Stimulated activated CD4-positive, alpha-beta T cell treated with anti-CD3 and anti-CD28 coated beads, Interleukin-15, amount 100 ng/mL, for 48 hours (primary cell): Measurements from ENCODE around the gene TENM3.
"Not testable (repeated sequence)": the region's sequence is repeated elsewhere in the genome, so short reads cannot be mapped to it uniquely, and the experiment has no call there.

Experiments used
- DNase-seq, 2 donors: peaks; one replicate each; pipeline ENCODE4 v3.0.0-alpha.2; 2020; ENCODE audit warnings: low read depth in 2 of 2

Gene TENM3

GRCh38 chr4:182243204-182243603 lies at the start of gene TENM3:
Gene TENM3 (plus strand): TSS chr4:182243402. CDS start chr4:182324021, 80,619 bp downstream.
- DNase-seq, result not testable (repeated sequence)

- DNase-seq, result no peak
These were observed 48.9 kb upstream of the TENM3 start for GRCh38 chr4:182194091-182194824.

GRCh38 chr4:182197611-182198010 lies 45.6 kb upstream of the TENM3 start:
- no peak for DNase-seq

- no peak for DNase-seq
These were observed 41.3 kb upstream of the TENM3 start for GRCh38 chr4:182201871-182202270.

- no peak for DNase-seq
These were observed 40.6 kb upstream of the TENM3 start for GRCh38 chr4:182202650-182203049.

GRCh38 chr4:182203872-182204411 lies 39.3 kb upstream of the TENM3 start:
- DNase-seq, result no peak

- no peak for DNase-seq
These were observed 37.9 kb upstream of the TENM3 start for GRCh38 chr4:182205306-182205705.

- DNase-seq, result no peak
These were observed 36.9 kb upstream of the TENM3 start for GRCh38 chr4:182206266-182206665.

GRCh38 chr4:182206916-182207315 lies 36.3 kb upstream of the TENM3 start:
- DNase-seq, result no peak

GRCh38 chr4:182207830-182208396 lies 35.3 kb upstream of the TENM3 start:
- DNase-seq, result no peak

- no peak for DNase-seq
These were observed 34.6 kb upstream of the TENM3 start for GRCh38 chr4:182208526-182209050.

- DNase-seq, result no peak
These were observed 30.9 kb upstream of the TENM3 start for GRCh38 chr4:182212211-182212761.

- no peak for DNase-seq
These were observed 30.2 kb upstream of the TENM3 start for GRCh38 chr4:182213004-182213403.

GRCh38 chr4:182215148-182215547 lies 28.1 kb upstream of the TENM3 start:
- DNase-seq, result no peak

- no peak for DNase-seq
These were observed 27.2 kb upstream of the TENM3 start for GRCh38 chr4:182216005-182216404.

- no peak for DNase-seq
These were observed 23.7 kb upstream of the TENM3 start for GRCh38 chr4:182219411-182220056.

- no peak for DNase-seq
These were observed 21.2 kb upstream of the TENM3 start for GRCh38 chr4:182221987-182222386.

GRCh38 chr4:182222766-182223165 lies 20.4 kb upstream of the TENM3 start:
- DNase-seq, result no peak

- no peak for DNase-seq
These were observed 19.5 kb upstream of the TENM3 start for GRCh38 chr4:182223708-182224107.

GRCh38 chr4:182224192-182224850 lies 18.9 kb upstream of the TENM3 start:
- no peak for DNase-seq

- DNase-seq, result no peak
These were observed 17.8 kb upstream of the TENM3 start for GRCh38 chr4:182225257-182225852.
